Thyroid gland (tissue), 4 donors: ENCODE measurements around the gene FRMD4A.

ENCODE experiments used
- POLR2A ChIP-seq, 2 donors: fragments of 450-650 bp; IDR thresholded peaks; one replicate each; pipeline ENCODE4 v1.6.1; 2017; ENCODE audit warnings: antibody characterized with exemption in 2 of 2, mild to moderate bottlenecking in 2 of 2, moderate library complexity in 1 of 2
- TF ChIP-seq, protein P1 (sequence below), 6 experiments: fragments of 200-600 bp in 3 of 6; fragments of 450-650 bp in 3 of 6; sonication (generic) in 3 of 6; IDR thresholded peaks; one replicate each; pipeline ENCODE4 v1.5.1; 2016 to 2019; ENCODE audit warnings: antibody characterized with exemption in 6 of 6, mild to moderate bottlenecking in 2 of 6, inconsistent platforms in 1 of 6, moderate library complexity in 1 of 6

DNA sequence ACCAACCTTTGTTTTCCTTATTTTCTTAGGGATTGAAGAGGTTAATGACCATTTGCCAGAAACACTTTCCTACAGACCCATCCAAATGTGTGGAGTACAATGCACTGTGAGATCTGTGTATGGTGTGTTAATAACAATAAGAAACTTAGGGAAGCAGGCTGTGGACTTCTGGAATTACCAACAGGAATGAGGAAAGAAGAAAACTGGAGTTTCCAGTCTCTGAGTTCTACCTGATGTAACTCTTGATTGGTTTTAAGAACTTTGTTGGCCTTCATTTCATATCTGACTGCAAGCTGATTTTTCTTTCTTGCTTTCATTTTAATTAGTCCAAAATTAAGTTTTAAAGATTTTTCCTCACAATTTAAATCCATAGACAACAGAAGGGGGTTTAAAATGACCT is 700.5 kb downstream of the FRMD4A start:
- TF ChIP-seq, protein P1, sequence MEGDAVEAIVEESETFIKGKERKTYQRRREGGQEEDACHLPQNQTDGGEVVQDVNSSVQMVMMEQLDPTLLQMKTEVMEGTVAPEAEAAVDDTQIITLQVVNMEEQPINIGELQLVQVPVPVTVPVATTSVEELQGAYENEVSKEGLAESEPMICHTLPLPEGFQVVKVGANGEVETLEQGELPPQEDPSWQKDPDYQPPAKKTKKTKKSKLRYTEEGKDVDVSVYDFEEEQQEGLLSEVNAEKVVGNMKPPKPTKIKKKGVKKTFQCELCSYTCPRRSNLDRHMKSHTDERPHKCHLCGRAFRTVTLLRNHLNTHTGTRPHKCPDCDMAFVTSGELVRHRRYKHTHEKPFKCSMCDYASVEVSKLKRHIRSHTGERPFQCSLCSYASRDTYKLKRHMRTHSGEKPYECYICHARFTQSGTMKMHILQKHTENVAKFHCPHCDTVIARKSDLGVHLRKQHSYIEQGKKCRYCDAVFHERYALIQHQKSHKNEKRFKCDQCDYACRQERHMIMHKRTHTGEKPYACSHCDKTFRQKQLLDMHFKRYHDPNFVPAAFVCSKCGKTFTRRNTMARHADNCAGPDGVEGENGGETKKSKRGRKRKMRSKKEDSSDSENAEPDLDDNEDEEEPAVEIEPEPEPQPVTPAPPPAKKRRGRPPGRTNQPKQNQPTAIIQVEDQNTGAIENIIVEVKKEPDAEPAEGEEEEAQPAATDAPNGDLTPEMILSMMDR (IDR thresholded peaks at IDR 0.05) = no peak
- TF ChIP-seq POLR2A (IDR thresholded peaks at IDR 0.05) = no peak
